C4-2B (cell line): ENCODE data around the gene CRPPA.
"Not testable (repeated sequence)": the region's sequence is repeated elsewhere in the genome, so short reads cannot be mapped to it uniquely, and the experiment has no call there.

Source experiments
- H3K27ac ChIP-seq: fragments of 450-650 bp; 2 replicates; pipeline ENCODE4 v1.5.1; 2017
- CTCF ChIP-seq: fragments of 450-650 bp; conservative IDR thresholded peaks from 2 replicates; pipeline ENCODE4 v1.5.1; 2017; ENCODE audit warnings: mild to moderate bottlenecking
- ZFX ChIP-seq: fragments of 450-650 bp; IDR thresholded peaks from 2 replicates; pipeline ENCODE4 v1.6.1; 2017

The CRPPA gene

DNA sequence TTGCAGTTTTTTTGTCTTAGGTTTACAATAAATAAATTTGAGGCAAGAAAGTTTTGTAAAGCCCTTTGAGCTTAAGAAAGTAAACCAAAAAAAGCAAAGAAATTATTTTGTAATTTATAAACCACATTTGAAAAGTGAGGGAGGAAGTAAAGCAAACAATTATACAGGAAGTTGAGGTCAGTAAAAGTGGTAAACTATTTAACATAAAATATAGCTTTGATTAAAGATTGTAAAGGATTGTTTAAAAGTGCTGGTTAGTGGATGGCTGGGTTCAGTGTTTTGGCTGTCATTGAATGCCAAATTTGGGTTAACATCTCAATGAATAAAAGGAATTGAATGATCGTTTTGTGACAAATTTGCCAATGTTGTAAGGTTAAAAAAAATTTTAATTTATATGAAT lies 34.3 kb upstream of the CRPPA start:
- no peak for TF ChIP-seq ZFX
- no peak for TF ChIP-seq CTCF
- H3K27ac ChIP-seq, result no peak overlapping the region

GRCh38 chr7:16450366-16450765 lies 29.0 kb upstream of the CRPPA start:
- no peak overlapping the region for H3K27ac ChIP-seq
- TF ChIP-seq CTCF (no peak), ZFX (no peak)

DNA sequence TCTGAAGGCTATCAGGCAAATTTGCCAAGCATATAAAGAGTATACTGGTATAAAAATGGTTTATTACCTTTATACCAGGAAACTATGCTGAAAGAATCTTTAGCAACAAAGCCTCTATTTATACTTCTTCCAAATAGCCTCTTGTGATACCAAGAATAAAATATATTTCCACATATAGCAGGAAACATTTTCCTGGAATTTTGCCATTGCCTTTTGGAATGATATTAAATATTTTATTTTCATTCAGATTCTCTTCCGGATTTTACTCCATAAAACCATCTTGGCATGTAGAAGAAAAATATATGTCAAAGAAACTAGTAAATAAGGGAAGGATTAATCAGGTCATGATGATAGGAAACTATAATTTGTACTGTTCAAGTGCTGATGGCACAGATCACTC lies 26.5 kb upstream of the CRPPA start:
- no peak overlapping the region for H3K27ac ChIP-seq
- TF ChIP-seq CTCF (no peak), ZFX (no peak)

GRCh38 chr7:16446508-16446907 lies 25.2 kb upstream of the CRPPA start:
- TF ChIP-seq CTCF (no peak), ZFX (no peak)
- no peak overlapping the region for H3K27ac ChIP-seq

GRCh38 chr7:16443871-16444270 lies 22.5 kb upstream of the CRPPA start:
- not testable (repeated sequence) for H3K27ac ChIP-seq

DNA sequence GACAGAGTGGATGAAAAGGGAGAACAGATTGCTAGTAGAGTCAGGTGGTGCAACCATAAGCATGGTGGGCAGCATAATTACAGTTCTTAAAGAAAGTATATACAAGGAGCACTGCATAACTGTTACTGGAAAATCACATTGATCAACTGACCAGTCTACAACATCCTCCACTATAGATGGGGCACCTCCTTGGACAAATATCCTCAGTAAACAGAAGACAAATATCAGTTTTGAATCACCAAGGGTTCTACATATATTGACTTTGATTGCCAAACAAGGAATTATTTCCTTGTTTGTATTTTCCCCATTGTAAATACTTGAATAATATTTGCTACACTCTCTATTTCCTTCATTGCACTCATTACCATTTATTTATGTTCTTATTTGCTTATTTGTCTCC lies 17.6 kb upstream of the CRPPA start:
- no peak overlapping the region for H3K27ac ChIP-seq
- TF ChIP-seq ZFX (no peak), CTCF (no peak)

- H3K27ac ChIP-seq, result no peak overlapping the region
- TF ChIP-seq CTCF, result no peak
- no peak for TF ChIP-seq ZFX
These were observed 15.0 kb upstream of the CRPPA start for GRCh38 chr7:16436306-16436705.

GRCh38 chr7:16433568-16434122 lies 12.3 kb upstream of the CRPPA start:
- no peak overlapping the region for H3K27ac ChIP-seq
- TF ChIP-seq CTCF (no peak), ZFX (no peak)
